Measurements from ENCODE around the gene ASNSD1. TPM values are rescaled to one million over a fixed set of nuclear protein-coding genes. Genes with fewer than 3 reads are reported as not detected.
A peak's percentile ranks its signal among the peaks of the same experiment; 100 is the strongest.
"Not testable (repeated sequence)": the region's sequence is repeated elsewhere in the genome, so short reads cannot be mapped to it uniquely, and the experiment has no call there.

The ASNSD1 gene
- total RNA-seq, 1 experiment from 2014 or later: 48.5 TPM

DNA sequence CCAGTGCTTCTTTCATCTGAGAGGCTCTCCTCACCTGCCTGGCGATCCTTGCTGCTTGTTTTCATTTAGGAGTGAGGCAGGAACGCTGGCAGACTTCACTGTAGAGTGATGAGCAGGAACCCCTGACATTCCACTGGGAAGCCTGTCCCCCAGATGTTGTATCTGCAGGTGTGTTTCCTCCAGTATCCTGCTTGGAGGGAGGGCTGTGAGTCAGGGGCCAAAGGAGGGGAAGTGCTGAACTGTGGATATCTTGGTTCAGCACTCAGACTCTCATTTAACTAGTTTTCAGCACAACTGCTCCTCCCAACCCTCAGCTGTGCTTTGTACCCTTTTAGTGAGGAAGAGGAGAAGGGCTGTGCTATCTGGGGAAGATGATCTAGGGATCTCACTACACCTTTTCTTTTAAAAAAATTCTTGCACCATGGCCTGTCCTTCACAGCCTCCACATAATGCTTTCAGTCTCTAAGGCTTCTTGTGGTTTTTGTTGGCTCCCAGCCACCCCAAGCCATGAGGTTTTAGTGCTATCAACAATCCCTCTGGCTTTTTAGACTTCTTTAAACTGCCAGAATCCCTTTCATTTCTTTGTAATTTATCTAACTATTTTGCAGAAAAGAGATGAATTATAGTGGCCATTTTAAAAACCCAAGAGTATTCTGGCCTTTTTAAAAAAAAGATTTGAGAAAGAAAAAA, 24.4 kb downstream of the ASNSD1 start:
- TF ChIP-seq, protein P1, sequence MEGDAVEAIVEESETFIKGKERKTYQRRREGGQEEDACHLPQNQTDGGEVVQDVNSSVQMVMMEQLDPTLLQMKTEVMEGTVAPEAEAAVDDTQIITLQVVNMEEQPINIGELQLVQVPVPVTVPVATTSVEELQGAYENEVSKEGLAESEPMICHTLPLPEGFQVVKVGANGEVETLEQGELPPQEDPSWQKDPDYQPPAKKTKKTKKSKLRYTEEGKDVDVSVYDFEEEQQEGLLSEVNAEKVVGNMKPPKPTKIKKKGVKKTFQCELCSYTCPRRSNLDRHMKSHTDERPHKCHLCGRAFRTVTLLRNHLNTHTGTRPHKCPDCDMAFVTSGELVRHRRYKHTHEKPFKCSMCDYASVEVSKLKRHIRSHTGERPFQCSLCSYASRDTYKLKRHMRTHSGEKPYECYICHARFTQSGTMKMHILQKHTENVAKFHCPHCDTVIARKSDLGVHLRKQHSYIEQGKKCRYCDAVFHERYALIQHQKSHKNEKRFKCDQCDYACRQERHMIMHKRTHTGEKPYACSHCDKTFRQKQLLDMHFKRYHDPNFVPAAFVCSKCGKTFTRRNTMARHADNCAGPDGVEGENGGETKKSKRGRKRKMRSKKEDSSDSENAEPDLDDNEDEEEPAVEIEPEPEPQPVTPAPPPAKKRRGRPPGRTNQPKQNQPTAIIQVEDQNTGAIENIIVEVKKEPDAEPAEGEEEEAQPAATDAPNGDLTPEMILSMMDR (conservative IDR thresholded peaks at IDR 0.05): no peak
- Histone ChIP-seq H3K27me3 (ENCODE audit: insufficient read depth, low read length) (no peaks in the 10 kb centered on the region), H3K23ac (ENCODE audit: insufficient read length, low read depth, low read length) (no peak overlapping the region), H3K4me1 (ENCODE audit: insufficient read depth, low read length) (no peaks in the 10 kb centered on the region; the same call in 1 of the 2 replicates), H4K5ac (ENCODE audit: insufficient read length, low read depth, low read length) (peak overlapping the region; percentile 84), H3K56ac (ENCODE audit: insufficient read length, low read depth, low read length) (no peak overlapping the region), H3K18ac (ENCODE audit: insufficient read length, low read depth, low read length) (no peak overlapping the region), H2BK12ac (ENCODE audit: insufficient read length, low read depth, low read length) (no peak overlapping the region), H2BK120ac (ENCODE audit: low read depth, low read length, poor library complexity, severe bottlenecking) (no peak overlapping the region), H2BK15ac (ENCODE audit: low read depth, low read length) (no peak overlapping the region), H3K27ac (ENCODE audit: insufficient read length, low read depth, low read length) (no peak overlapping the region), H4K8ac (replicated peaks; ENCODE audit: insufficient read length, low read depth, low read length) (no peak overlapping the region), H3K4ac (ENCODE audit: low read depth, low read length) (no peak overlapping the region), H4K91ac (ENCODE audit: insufficient read length, low read depth, low read length) (no peak overlapping the region), H3K79me2 (ENCODE audit: insufficient read depth, low read length) (no peaks in the 10 kb centered on the region), H3K9me3 (ENCODE audit: control insufficient read depth, low read depth, low read length) (no peaks in the 10 kb centered on the region), H3K23me2 (ENCODE audit: insufficient read length, low read depth, low read length, poor library complexity, severe bottlenecking) (no peaks in the 10 kb centered on the region), H4K20me1 (ENCODE audit: control insufficient read depth, insufficient read depth, insufficient read length) (no peaks in the 10 kb centered on the region), H2BK5ac (ENCODE audit: insufficient read length, low read length) (no peak overlapping the region), H3T11ph (ENCODE audit: low read length) (peak overlapping the region; percentile 67), H2BK20ac (ENCODE audit: low read depth, low read length, poor library complexity, severe bottlenecking) (no peak overlapping the region), H2AK5ac (ENCODE audit: insufficient read length, low read length) (no peak overlapping the region), H3K4me2 (ENCODE audit: insufficient read depth, insufficient read length, low read length) (no peak overlapping the region), H2AFZ (ENCODE audit: low read length) (peak overlapping the region; percentile 32), H3K14ac (ENCODE audit: insufficient read depth, low read length) (no peak overlapping the region; the same call in 1 of the 2 replicates), H3K79me1 (ENCODE audit: insufficient read depth, low read depth, low read length, poor library complexity, severe bottlenecking) (no peaks in the 10 kb centered on the region), H3K9ac (ENCODE audit: extremely low read depth, insufficient read length, low read length) (no peak overlapping the region)
- peak; percentile 43 for DNase-seq
- Mint-ChIP-seq H3K4me1 (peaks cover 0 to 7% of the 10 kb centered on the region in 2 experiments; a peak in 3 of 4 replicates), H3K27me3 (ENCODE audit: low read depth) (no peaks in the 10 kb centered on the region), H3K36me3 (ENCODE audit: insufficient read depth in 1 of 3, low read depth in 3 of 3) (no peaks in the 10 kb centered on the region), H3K9me3 (no peaks in the 10 kb centered on the region), H3K4me3 (no peak overlapping the region), H3K27ac (peak overlapping the region in 2 of 3 experiments; percentile 59 to 61; a peak in 3 of 7 replicates)
- no CpG with 5 or more reads among the region's 2 CpGs for WGBS (ENCODE audit: extremely low coverage, insufficient read length, low lambda C conversion rate)

DNA sequence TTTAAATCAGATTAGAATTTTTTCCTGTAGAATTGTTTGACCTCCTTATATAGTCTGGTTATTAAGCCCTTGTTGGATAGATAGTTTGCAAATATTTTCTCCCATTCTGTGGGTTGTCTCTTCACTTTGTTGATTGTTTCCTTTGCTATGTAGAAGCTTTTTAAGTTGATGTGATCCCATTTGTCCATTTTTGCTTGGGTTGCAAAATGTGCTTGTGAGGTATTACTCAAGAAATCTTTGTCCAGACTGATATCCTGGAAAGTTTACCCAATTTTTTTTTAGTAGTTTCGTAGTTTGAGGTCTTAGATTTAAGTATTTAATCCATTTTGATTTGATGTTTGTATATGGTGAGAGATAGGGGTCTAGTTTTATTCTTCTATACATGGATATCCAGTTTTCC, 26.5 kb downstream of the ASNSD1 start:
- not testable (repeated sequence) for H2BK120ac ChIP-seq (ENCODE audit: low read depth, low read length, poor library complexity, severe bottlenecking); H4K8ac ChIP-seq (replicated peaks; ENCODE audit: insufficient read length, low read depth, low read length); H3K36me3 Mint-ChIP-seq (ENCODE audit: insufficient read depth in 1 of 3, low read depth in 3 of 3); H3K18ac ChIP-seq (ENCODE audit: insufficient read length, low read depth, low read length); H3K23ac ChIP-seq (ENCODE audit: insufficient read length, low read depth, low read length); H3K79me2 ChIP-seq (ENCODE audit: insufficient read depth, low read length); H3K27ac ChIP-seq (ENCODE audit: insufficient read length, low read depth, low read length); H3K4me2 ChIP-seq (ENCODE audit: insufficient read depth, insufficient read length, low read length); H2BK15ac ChIP-seq (ENCODE audit: low read depth, low read length); H2BK20ac ChIP-seq (ENCODE audit: low read depth, low read length, poor library complexity, severe bottlenecking); H2BK12ac ChIP-seq (ENCODE audit: insufficient read length, low read depth, low read length); H2AK5ac ChIP-seq (ENCODE audit: insufficient read length, low read length); H4K91ac ChIP-seq (ENCODE audit: insufficient read length, low read depth, low read length); H3K27me3 Mint-ChIP-seq (ENCODE audit: low read depth); H3K4ac ChIP-seq (ENCODE audit: low read depth, low read length); H3K9ac ChIP-seq (ENCODE audit: extremely low read depth, insufficient read length, low read length); H2BK5ac ChIP-seq (ENCODE audit: insufficient read length, low read length); H3K23me2 ChIP-seq (ENCODE audit: insufficient read length, low read depth, low read length, poor library complexity, severe bottlenecking); H3K27ac Mint-ChIP-seq; H4K20me1 ChIP-seq (ENCODE audit: control insufficient read depth, insufficient read depth, insufficient read length); H3K79me1 ChIP-seq (ENCODE audit: insufficient read depth, low read depth, low read length, poor library complexity, severe bottlenecking); H3K56ac ChIP-seq (ENCODE audit: insufficient read length, low read depth, low read length); H4K5ac ChIP-seq (ENCODE audit: insufficient read length, low read depth, low read length); H3K9me3 Mint-ChIP-seq; H3K4me1 ChIP-seq (ENCODE audit: insufficient read depth, low read length); H2AFZ ChIP-seq (ENCODE audit: low read length); H3T11ph ChIP-seq (ENCODE audit: low read length); DNase-seq; H3K4me1 Mint-ChIP-seq; H3K4me3 Mint-ChIP-seq; H3K14ac ChIP-seq (ENCODE audit: insufficient read depth, low read length); H3K27me3 ChIP-seq (ENCODE audit: insufficient read depth, low read length); H3K9me3 ChIP-seq (ENCODE audit: control insufficient read depth, low read depth, low read length)
- no CpG with 5 or more reads among the region's 1 CpG for WGBS (ENCODE audit: extremely low coverage, insufficient read length, low lambda C conversion rate)

All from H9 (cell line).